Measurements from ENCODE around the gene CCT2.

CCT2 gene

GRCh38 chr12:69616025-69616424 is 30.8 kb downstream of the CCT2 start:
- Histone ChIP-seq H3K27me3 (no peaks in the 10 kb centered on the region), H3K4me1 (ENCODE audit: control insufficient read depth in 1 of 2, insufficient read depth in 1 of 2, low read depth in 1 of 2, low read length in 1 of 2) (no peaks in the 10 kb centered on the region), H3K36me3 (no peaks in the 10 kb centered on the region), H3K9me3 (no peaks in the 10 kb centered on the region), H3K27ac (no peak overlapping the region), H3K4me3 (ENCODE audit: low read depth in 1 of 2, low read length in 1 of 2) (no peak overlapping the region)
- TF ChIP-seq CTCF (IDR thresholded peaks at IDR 0.05) = no peak

- no peaks in the 10 kb centered on the region for H3K4me1 ChIP-seq (ENCODE audit: control insufficient read depth in 1 of 2, insufficient read depth in 1 of 2, low read depth in 1 of 2, low read length in 1 of 2)
- no peak overlapping the region for H3K27ac ChIP-seq
- no peak overlapping the region for H3K4me3 ChIP-seq (ENCODE audit: low read depth in 1 of 2, low read length in 1 of 2)
- no peaks in the 10 kb centered on the region for H3K36me3 ChIP-seq
- no peak for TF ChIP-seq CTCF (IDR thresholded peaks at IDR 0.05)
- no peaks in the 10 kb centered on the region for H3K27me3 ChIP-seq
- no peaks in the 10 kb centered on the region for H3K9me3 ChIP-seq
Observed at GRCh38 chr12:69619050-69619449, 33.8 kb downstream of the CCT2 start.

- Histone ChIP-seq H3K36me3 (no peaks in the 10 kb centered on the region), H3K27ac (no peak overlapping the region), H3K9me3 (no peaks in the 10 kb centered on the region), H3K4me1 (ENCODE audit: control insufficient read depth in 1 of 2, insufficient read depth in 1 of 2, low read depth in 1 of 2, low read length in 1 of 2) (no peaks in the 10 kb centered on the region), H3K27me3 (no peaks in the 10 kb centered on the region), H3K4me3 (ENCODE audit: low read depth in 1 of 2, low read length in 1 of 2) (no peak overlapping the region)
- no peak for TF ChIP-seq CTCF (IDR thresholded peaks at IDR 0.05)
Observed at GRCh38 chr12:69620077-69620476, 34.8 kb downstream of the CCT2 start.

GRCh38 chr12:69620921-69621320 is 35.7 kb downstream of the CCT2 start:
- H3K27me3 ChIP-seq = no peaks in the 10 kb centered on the region
- H3K4me1 ChIP-seq (ENCODE audit: control insufficient read depth in 1 of 2, insufficient read depth in 1 of 2, low read depth in 1 of 2, low read length in 1 of 2) = no peaks in the 10 kb centered on the region
- no peak overlapping the region for H3K27ac ChIP-seq
- no peaks in the 10 kb centered on the region for H3K9me3 ChIP-seq
- no peak for TF ChIP-seq CTCF (IDR thresholded peaks at IDR 0.05)
- no peak overlapping the region for H3K4me3 ChIP-seq (ENCODE audit: low read depth in 1 of 2, low read length in 1 of 2)
- H3K36me3 ChIP-seq = no peaks in the 10 kb centered on the region

- Histone ChIP-seq H3K27ac (no peak overlapping the region), H3K4me1 (ENCODE audit: control insufficient read depth in 1 of 2, insufficient read depth in 1 of 2, low read depth in 1 of 2, low read length in 1 of 2) (no peaks in the 10 kb centered on the region), H3K4me3 (ENCODE audit: low read depth in 1 of 2, low read length in 1 of 2) (no peak overlapping the region), H3K27me3 (no peaks in the 10 kb centered on the region), H3K9me3 (no peaks in the 10 kb centered on the region), H3K36me3 (no peaks in the 10 kb centered on the region)
- no peak for TF ChIP-seq CTCF (IDR thresholded peaks at IDR 0.05)
Observed at GRCh38 chr12:69621551-69621950, 36.3 kb downstream of the CCT2 start.

- Histone ChIP-seq H3K36me3 (no peaks in the 10 kb centered on the region), H3K27ac (no peak overlapping the region), H3K4me1 (ENCODE audit: control insufficient read depth in 1 of 2, insufficient read depth in 1 of 2, low read depth in 1 of 2, low read length in 1 of 2) (no peaks in the 10 kb centered on the region), H3K4me3 (ENCODE audit: low read depth in 1 of 2, low read length in 1 of 2) (no peak overlapping the region), H3K27me3 (no peaks in the 10 kb centered on the region), H3K9me3 (no peaks in the 10 kb centered on the region)
- no peak for TF ChIP-seq CTCF (IDR thresholded peaks at IDR 0.05)
Observed at GRCh38 chr12:69623970-69624369, 38.7 kb downstream of the CCT2 start.

All from neutrophil (primary cell).